GM18867 (cell line): ENCODE results near the gene SLC30A7.

ENCODE experiments used
- ATAC-seq: cut with Tn5 transposase; IDR thresholded peaks from one replicate; pipeline ENCODE4 v1.9.1; 2021; ENCODE audit warnings: mild to moderate bottlenecking, moderate library complexity; ENCODE audit not compliant: unreplicated experiment

The SLC30A7 gene

DNA sequence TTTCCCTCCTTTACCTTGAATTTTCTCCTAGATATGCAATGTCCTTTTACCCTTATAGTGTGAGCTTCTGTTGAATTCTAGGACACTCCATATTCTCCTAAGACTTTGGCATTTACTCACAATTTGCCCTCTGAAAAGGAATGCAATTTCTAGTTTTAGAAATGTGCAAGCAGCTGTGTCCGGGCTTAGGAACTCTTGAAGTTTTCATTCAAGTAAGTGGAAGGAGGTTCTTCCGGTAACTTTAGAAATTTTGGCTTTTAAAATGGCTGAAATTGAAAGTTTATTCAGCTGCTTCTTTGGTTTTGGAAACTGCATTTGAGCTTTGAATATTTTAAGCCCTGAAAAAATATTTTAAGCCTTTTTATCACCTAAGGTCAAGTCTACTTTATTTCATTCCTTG, 73.4 kb downstream of the SLC30A7 start:
- no peak for ATAC-seq

DNA sequence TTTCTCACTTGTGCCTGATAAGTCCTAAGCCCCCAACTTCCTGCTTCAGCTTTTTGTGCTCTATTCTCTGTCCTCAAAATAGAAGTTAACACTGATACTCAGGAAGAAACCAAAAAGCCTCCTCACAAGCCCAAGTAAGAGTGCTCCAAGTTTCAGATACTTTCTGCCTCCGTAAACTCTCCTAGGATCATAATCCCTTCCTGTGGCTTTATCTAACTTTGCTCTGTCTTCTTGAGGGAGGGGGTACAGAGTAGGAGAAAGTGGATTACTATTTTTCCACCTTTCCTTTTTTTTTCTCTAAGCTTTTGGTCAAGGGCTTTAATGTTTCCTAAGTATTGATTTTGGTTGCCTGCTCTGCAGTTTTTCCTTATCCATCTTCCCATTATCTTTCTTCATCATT, 75.1 kb downstream of the SLC30A7 start:
- no peak for ATAC-seq

DNA sequence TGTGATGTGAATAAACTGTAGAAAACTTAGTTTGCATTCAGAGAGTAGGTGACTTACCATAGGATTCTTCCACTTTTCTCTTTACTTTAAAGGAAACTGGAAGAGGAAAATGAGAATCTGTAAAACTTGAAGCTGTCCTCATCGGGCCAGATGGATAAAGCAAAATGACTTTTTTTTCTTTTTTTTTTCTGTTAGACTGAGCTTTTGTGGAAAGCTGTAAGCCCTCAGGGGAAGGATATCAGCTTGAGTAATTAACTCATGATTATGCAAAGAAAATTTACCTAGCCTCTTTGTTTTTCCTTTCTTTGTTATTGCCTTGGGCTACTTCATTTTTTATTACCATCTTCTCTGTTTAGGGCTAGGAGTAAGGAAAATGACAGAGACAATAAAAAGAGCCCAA, 76.3 kb downstream of the SLC30A7 start:
- ATAC-seq: no peak

DNA sequence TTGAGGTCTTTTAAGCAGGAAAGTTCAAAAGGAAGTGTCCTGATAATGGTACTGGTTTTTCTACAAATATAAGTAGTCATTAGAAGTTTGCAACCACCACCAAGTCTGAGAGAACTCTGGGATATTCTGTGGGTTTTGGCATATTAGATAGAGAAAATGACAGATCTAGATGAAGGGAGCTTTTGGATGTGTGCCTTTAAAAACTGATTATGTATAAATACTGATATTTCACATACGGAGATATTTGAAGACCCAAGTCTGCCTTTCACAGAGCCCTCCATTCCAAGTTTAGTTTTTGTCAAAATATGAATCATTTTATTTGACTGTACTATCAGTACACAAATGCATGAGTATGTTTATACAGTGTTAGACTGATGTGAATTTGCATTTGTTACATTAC, 81.0 kb downstream of the SLC30A7 start:
- ATAC-seq: no peak

DNA sequence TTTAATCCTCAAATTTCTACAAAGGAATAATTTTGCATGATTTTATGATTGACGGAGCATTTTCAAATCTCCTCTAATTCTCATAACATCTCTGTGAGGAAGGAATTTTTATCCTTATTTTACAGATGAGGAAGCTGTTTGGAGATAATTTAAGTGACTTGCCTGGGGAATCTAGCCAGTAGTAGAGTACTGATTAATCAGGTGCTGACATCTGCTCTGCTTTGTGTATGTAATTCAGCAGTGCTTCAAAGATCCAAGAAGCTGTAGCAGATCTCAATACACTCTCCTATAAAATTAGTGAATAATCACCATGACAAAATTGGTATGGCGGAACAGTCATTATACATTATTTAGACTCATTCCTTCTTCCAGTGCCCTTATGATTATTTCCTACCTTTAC, 83.7 kb downstream of the SLC30A7 start:
- no peak for ATAC-seq

DNA sequence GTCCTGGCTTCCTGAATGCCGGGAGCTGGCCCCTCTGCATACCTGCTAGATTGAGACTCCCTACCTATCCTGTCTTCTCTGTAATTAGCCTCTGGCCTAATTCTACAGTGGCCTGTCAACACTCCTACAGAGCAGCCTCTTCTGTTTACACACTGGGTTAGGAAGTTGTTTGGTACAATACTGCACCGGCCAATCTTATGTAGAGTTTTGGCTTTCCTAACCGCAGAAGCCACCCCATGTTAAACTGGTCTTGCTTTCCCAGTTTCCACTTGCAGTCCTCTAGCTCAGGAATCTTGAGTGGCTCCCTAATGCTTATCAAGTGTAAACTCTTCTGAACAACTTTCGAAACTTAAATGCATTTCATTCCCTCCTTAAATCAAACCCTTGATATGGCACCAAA, 86.9 kb downstream of the SLC30A7 start:
- no peak for ATAC-seq

DNA sequence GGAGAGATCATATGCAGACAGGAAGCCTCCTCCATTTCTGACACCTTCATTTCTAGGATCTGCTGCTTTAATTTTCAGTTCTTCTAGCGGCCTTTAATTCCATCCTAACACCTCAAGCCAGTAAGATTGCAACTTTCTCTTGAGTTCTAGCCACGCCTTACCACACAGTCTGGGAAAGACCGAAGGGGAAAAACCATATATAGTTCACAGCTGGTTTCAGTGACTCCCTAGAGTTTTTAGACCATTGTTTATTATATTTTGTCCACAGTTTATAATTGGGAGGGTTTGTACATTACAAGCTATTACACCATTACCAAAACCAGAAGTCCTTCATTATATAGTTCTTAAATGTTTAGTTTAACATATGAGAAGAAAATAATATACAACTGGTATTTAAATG, 92.2 kb downstream of the SLC30A7 start:
- no peak for ATAC-seq

DNA sequence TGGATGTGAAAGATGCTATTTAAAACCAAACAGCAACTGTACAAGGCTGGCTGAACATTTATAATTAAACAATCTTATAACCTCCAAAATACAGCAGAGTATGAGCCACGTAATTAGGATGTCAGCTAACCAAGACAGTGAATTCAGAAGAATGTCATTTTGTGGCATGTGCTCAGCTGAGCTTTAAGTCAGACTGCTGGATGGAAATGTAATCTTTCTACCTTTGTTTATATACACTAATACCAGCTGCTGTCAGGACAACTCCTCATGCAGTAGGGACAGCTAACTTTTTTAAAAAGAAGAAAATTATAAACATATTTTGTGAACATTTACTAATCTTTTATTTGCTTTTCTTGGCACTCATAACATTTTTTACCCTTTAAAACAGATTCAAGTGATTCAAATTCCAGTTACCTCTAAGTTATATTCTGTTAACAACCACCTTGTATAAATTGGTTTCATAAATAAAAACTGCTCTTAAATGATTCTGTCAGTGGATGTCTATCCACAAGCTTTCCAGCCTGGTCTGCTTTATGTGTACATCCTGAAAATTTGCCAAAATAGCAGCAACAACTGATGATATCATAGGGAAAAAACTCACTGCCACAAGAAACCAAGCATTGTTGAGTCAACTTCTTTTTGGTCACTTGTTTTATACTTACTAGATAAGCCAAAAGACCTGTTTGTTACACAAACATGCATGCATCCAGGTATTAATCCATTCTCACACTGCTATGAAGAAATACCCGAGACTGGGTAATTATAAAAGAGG, 93.6 kb downstream of the SLC30A7 start:
- no peak for ATAC-seq

DNA sequence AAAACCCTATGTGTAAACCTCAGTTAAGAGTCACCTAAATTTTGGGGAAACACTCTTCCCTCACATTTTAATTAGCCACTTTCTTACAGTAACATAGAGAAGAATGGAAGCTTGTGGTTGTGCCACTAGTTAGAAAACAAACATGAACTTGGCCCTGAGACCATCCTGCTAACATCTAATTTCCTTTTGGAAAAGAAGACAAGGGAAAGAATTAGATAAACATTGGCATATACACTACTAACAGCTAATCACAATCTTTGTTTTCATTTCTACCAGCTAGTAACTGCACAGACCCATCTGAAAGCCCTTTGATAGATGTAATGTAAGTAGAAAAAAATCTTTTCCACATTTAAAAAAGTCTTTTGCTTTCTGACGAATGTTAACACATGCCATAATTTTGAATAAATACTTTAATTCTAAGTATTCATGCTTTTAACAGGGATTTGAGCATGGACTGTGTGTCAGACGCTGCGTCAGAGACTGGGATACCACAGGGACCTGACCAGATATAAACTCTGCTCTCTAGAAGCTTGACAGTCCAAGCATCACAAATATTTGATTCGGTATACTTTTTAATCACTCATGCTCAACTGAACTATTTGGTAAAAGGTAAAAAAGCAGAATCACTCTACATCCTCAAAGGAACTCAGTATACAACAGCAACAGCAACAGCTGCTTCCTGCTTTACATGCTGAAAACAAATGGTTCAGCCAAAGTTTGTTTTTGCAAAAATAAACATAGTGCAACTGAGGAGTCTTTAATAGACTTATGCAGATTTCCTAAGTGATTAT, 99.5 kb downstream of the SLC30A7 start:
- ATAC-seq: no peak

DNA sequence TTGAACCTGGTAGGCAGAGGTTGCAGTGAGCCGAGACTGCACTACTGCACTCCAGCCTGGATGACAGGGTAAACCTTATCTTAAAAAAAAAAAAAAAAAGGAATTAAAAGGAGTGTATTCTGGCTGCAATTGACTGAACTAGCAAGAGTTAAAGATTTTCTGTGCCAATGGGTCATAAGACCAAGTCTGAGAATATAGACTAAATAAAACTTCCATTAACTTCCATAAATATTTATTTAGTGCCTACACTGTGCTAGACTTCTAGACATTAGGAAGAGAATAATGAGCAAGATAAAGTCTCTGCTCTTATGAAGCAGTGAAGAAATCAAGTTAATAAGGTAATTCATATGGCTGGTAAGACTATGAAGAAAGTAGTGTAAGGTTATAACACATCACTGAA, 102.5 kb downstream of the SLC30A7 start:
- ATAC-seq: no peak

DNA sequence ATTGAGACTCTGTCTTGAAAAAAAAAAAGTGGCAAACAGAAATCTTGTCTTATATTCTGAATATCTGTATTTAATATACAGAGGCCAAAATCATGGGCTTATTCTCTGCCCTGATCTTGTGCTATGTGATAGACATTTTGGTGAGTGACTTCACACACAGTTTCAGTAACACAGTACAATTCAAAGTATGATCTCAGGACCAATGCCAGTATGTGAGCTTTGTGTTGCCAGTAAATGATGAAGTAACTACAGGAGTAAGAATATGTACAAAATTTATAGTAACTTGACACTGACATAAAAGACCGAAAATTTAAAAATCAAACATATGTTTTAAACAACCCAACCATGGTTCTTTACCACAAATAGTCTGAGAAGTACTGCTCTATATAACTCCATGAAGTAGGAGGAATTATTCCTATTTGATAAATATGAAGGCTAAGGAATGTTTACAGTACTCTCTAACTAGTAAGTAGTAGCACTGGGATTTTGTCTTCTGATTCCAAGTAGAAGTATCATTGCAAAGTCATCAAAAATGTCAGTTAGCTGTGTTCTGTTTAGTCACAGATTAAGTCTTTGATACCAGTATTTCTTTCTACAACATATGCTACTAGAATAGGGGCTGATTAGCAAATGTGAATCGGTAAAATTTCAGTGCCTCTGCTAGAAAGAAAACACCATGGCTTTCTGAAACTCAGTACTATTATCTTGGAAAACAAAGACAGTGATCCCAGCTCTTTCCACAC, 104.4 kb downstream of the SLC30A7 start:
- ATAC-seq: no peak

DNA sequence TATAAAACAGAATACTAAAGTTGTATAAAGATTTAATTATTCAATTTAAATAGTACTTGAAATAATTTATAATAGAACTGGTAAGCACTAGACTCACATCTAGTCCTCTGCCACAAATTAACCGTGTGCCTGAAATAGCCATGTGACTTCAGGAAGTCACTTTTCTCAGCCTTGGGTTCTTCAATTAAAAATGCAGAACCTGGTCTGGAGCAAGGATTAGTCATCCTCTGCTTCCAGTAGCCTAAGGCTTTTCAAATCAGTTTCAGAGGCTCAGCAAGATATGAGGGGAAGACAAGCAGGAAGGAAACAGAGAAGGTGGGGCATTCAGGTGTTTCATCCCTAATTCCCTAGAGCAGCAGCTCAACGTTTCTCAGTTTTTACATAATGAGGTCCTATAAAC, 106.7 kb downstream of the SLC30A7 start:
- ATAC-seq: no peak

DNA sequence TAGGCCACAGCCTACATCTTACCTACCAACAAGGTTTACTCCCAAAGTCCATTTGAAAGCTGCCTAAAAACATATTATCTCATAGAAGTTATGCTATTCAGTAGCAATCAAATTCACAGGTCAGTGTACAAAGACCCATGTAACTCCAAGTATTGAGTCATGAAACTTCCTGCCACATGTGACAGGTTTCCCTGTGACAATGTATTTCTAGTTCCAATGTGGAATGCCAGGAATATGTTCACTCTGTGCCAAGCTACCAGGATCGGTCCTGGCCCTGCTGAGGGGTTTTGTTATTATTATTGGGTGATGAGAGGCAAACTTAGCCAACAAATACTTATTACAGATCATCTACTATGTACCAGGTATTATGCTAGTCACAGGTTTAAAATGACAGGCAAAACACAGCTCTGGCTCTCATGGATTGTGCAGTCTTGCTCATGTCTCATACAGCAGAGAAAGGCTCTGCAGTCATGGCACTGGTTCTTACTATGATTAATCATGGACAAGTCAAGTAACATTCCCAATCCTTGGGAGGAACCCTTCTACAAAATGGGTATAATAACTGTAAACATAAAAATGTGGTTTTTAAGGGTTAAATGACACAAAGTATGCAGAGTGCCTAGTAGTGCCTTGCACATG, 107.2 kb downstream of the SLC30A7 start:
- no peak for ATAC-seq

DNA sequence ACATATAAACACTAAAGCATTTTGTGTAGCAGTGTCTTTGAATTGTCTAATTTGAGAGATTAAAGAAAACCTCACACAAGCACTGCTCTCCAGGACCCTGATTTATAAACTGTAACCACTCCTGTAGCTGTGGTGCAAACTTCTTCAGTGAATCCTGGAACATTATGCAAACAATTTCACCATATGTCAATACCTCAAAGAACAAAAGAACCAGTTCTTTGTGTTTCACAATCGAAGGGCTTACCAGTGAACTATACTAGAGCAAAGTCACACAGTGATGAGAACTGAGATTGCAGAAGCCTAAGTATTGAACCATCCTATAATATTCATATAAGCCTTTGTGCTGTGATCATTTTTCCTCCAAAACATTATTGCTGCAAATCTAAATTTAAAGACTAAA, 108.2 kb downstream of the SLC30A7 start:
- ATAC-seq: no peak

DNA sequence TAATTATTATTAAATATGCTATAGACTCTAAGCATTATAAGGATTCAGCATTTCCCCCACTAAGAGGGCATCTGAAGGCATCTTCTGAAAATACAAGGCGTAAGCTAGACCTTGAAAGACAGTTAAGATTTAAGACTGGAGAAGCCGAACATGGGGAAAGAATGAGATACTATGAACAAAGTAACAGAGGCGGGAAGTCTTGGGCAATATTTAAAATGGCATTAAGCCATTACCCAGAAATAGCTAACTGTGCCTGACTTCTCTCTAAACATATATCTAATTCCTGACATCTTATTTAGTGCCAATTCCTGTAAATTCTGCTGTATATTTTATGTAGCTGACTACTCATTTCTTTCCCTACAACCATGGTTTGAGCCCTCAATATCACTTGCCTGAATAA, 108.8 kb downstream of the SLC30A7 start:
- no peak for ATAC-seq

DNA sequence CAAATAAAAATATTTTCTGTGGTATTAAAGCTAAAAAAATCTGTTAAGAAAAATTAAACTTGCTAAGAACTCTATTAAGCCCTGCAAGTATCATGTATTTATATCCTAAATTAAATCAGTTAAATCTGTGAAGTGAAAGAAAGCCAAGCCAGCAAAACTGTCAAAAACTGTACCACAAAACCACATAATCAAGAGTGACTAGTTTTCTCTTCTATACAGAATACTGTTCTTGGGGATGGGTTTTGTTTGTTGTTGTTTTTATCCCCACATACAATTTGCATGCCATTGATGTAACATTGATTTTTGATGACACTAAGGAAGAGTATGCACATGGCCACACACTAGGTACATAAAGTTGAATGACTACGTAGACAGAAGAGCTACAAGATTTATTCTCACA, 109.3 kb downstream of the SLC30A7 start:
- ATAC-seq: no peak

DNA sequence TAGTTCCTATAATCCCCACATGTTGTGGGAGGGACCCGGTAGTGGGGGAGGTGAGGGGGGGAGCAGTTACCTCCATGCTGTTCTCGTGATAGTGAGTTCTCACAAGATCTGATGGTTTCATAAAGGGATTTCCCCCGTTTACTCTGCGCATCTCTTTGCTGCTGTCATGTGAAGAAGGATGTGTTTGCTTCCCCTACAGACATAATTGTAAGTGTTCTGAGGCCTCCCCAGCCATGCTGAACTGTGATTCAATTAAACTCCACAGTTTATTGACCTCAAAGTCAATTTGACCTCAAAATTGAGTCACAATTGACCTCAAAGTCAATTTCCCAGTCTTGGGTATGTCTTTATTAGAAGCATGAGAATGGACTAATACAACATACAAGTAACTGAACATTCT, 110.0 kb downstream of the SLC30A7 start:
- ATAC-seq: no peak

DNA sequence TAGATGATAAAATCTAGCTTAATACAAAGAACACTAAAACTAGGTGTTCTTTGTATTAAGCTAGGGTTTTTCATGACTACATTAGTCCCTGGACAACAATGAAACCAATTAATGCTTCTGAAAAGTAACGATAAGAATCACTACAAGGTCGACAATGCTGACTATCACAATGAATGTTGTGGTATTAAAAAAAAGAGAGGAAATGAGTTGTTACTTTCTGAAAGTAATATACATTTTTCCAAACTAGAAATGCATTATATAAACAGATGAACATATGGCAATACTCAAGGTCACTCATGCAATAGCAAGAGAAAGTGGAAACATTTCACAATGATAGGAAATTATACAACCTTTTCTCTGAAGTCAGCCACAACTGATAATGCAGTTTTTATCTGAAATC, 110.7 kb downstream of the SLC30A7 start:
- ATAC-seq: no peak

DNA sequence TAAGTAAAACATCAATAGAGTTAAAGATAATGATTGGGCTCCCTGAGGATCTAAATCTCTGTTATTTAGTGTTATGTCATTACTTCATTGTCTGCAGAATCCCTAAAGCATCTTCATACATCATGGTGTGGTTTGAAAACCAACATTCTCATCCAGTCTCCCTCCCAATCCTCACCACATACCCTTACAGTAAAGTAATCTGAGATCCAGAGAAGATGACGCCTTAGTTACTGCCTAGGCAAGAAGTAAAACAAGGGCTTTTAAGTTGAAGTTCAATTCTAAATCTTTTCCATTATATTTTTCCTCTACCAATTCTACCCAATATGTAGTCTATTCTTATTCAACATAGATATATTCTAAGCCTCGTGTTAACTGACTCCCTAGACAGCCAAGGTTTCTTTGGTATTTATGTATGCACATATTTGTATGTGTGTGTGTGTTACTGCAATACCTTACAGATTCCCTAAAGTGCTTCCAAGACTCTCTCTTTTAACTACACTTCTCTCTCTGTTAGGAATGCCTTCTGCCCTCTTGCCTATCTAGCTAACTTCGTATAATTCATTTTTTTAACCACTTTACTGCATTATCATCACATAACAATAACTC, 112.4 kb downstream of the SLC30A7 start:
- ATAC-seq: no peak

DNA sequence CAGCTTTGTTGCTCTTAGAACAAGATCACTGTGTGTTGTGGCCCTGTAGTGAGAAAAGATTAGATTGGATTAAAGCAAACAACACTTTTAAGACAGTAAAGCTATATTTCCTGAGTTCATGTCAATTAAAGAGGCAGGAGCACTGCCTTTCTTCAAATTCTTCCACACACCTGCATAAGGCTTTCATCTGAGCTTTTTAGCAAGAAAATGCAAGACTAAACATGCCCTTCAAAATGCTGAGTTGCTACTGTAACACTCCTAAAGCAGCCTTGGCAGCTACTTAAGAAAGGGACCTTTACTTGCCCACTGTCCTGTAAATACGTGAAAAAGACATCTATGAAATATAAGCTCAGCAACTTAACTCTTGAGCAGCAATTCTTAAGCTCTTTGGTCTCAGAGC, 117.9 kb downstream of the SLC30A7 start:
- no peak for ATAC-seq

DNA sequence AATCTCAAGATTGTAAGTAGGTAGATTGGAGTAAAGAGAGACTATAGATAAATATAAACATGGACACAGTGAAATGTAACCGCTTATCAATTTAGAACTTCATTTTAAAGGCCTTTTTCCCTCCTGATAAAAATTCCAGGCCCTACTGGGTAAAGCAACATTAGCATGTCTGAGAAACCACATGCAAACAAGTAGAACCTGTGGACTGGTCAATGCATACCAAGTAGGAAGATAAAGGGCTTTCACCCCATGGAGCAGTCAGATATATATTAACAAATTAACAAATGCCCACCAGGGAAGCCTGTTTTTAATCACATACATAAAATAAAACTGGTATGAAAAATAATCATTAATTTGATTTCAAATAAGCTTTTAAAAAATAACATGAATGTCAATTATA, 121.6 kb downstream of the SLC30A7 start:
- no peak for ATAC-seq
